Left lung (tissue), 10 donors: Measurements from ENCODE around the gene TMEM170A. TPM values are rescaled to one million over a fixed set of nuclear protein-coding genes. Genes with fewer than 3 reads are reported as not detected.

Experiments
- ATAC-seq: fragments of 200-7000 bp; cut with Tn5 transposase; one replicate; pipeline ENCODE4 v1.9.1; 2020; ENCODE audit warnings: moderate library complexity
- DNase-seq, 4 donors: peaks; one replicate each; pipeline ENCODE4 v3.0.0-alpha.2; 2013 to 2020
- H3K27ac ChIP-seq, 2 donors: fragments of 200-600 bp; sonication (generic) in 1 of 2; one replicate each; pipeline versions ENCODE4 v1.5.0 to v1.8.0; 2020 to 2021
- H3K27me3 ChIP-seq, 2 donors: fragments of 200-600 bp; sonication (generic) in 1 of 2; one replicate each; pipeline versions ENCODE4 v1.5.0 to v1.8.0; 2020 to 2021
- H3K36me3 ChIP-seq, 2 donors: fragments of 200-600 bp; sonication (generic) in 1 of 2; one replicate each; pipeline versions ENCODE4 v1.5.0 to v1.8.0; 2020 to 2021
- H3K4me1 ChIP-seq, 2 donors: fragments of 200-600 bp; one replicate each; pipeline ENCODE4 v1.8.0; 2021
- H3K4me3 ChIP-seq, 2 donors: fragments of 200-600 bp; sonication (generic) in 1 of 2; one replicate each; pipeline versions ENCODE4 v1.5.0 to v1.8.0; 2020 to 2021; ENCODE audit warnings: mild to moderate bottlenecking in 1 of 2
- H3K9me3 ChIP-seq, 2 donors: fragments of 200-600 bp; sonication (generic) in 1 of 2; one replicate each; pipeline versions ENCODE4 v1.5.0 to v1.8.0; 2020 to 2021
- intact Hi-C, 2 donors: fragments of 100-400 bp; cut with DNase I; formaldehyde crosslinking; loops; one replicate each; pipeline versions ENCODE4 v1.11.2 to v1.14.2; 2022
- polyA plus RNA-seq, 6 donors: library from polyadenylated mRNA; unstranded; fragments of 120-200 nt; gene quantifications; one replicate each; pipeline ENCODE4 v1.2.1, GENCODE V29; 2013; ENCODE audit not compliant: insufficient read length in 6 of 6
- total RNA-seq, 2 donors: library from RNA; stranded (reverse); fragmentation: NEBNext Ultra II Directional; extraction: Animal tissue kit (Norgen Biotek cat#: 25700); gene quantifications; one replicate each; pipeline ENCODE4 v1.2.1, GENCODE V29; 2021
- TF ChIP-seq, protein P1 (sequence below), 2 donors: fragments of 200-600 bp; sonication (generic) in 1 of 2; IDR thresholded peaks; one replicate each; pipeline versions ENCODE4 v1.5.0 to v1.8.0; 2021; ENCODE audit warnings: antibody characterized with exemption in 2 of 2
- donor health status: DM: no; HTN: yes; CAD: no.
- donor health status: DM: no; HTN: no; CAD: no.

Gene TMEM170A
- total and polyA plus RNA-seq, 8 donors, result 20.2 to 40.1 (median 34.8) TPM

DNA sequence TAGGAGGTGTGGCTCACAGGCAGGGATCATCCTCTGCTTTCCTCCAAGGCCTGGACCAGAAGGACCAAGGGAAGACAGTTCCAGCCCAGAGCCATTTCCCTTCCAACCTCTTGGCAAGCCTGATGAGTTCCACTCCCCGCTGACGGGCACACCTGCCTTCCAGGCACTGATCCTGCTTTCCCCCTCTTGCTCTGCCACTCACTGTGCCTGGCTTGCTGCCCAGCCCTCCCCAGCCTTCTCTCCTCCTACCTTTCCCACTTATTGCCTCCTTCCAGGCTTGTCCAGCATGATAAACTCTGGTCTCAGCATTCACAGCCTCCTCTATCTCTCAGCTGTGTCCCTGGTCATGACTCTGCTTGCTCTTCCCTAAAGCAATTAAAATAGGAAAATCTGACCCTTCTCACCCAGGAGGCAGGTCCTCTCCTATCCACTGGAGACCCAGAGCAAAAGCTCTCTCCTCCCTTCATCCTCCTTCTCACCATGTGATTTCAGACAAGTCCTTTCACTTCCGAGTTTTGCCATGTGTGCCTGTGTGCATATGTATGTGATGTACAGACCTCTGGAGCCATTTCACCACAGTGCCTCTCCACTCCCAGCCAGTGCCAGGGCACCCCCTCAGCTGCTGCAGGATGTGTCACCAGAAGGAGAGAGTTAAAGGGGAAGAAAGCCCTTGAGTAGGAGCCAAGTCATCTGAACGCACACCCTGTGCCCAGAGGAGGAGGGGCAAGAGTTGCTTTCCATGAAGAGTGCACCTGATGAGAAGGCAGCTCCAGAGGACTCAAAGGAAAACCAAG, 13.4 kb upstream of the TMEM170A start:
- Histone ChIP-seq H3K4me1 (no peaks in the 10 kb centered on the region), H3K27me3 (no peaks in the 10 kb centered on the region), H3K9me3 (no peaks in the 10 kb centered on the region), H3K4me3 (no peak overlapping the region), H3K36me3 (no peaks in the 10 kb centered on the region), H3K27ac (no peak overlapping the region)
- intact Hi-C loops, result loop anchor here in 1 of 2 donors (10.0 kb wide), 1 partner anchor 277 kb away; no protein-coding TSS in a partner anchor
- DNase-seq, result peak in 2 of 4 donors; percentile 51 to 59
- TF ChIP-seq, protein P1, sequence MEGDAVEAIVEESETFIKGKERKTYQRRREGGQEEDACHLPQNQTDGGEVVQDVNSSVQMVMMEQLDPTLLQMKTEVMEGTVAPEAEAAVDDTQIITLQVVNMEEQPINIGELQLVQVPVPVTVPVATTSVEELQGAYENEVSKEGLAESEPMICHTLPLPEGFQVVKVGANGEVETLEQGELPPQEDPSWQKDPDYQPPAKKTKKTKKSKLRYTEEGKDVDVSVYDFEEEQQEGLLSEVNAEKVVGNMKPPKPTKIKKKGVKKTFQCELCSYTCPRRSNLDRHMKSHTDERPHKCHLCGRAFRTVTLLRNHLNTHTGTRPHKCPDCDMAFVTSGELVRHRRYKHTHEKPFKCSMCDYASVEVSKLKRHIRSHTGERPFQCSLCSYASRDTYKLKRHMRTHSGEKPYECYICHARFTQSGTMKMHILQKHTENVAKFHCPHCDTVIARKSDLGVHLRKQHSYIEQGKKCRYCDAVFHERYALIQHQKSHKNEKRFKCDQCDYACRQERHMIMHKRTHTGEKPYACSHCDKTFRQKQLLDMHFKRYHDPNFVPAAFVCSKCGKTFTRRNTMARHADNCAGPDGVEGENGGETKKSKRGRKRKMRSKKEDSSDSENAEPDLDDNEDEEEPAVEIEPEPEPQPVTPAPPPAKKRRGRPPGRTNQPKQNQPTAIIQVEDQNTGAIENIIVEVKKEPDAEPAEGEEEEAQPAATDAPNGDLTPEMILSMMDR (IDR thresholded peaks at IDR 0.05), result no peak
- peak; percentile 76 for ATAC-seq

DNA sequence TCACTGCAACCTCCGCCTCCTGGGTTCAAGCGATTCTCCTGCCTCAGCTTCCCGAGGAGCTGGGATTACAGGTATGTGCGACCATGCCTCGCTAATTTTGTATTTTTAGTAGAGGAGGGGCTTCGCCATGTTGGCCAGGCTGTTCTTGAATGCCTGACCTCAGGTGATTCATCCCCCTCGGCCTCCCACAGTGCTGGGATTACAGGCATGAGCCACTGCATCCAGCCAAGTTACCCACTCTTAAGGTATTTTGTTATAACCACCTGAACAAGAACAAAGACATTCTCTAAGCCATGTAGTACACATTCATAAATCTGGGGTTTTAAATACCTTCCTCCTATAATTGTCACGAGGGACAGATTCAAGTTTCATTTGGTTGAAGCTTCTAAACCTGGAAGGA, 12.3 kb upstream of the TMEM170A start:
- H3K4me3 ChIP-seq, result no peak overlapping the region
- H3K36me3 ChIP-seq, result no peaks in the 10 kb centered on the region
- no peaks in the 10 kb centered on the region for H3K27me3 ChIP-seq
- intact Hi-C loops, result loop anchor here in 1 of 2 donors (10.0 kb wide), 1 partner anchor 278 kb away; no protein-coding TSS in a partner anchor
- ATAC-seq, result no peak
- no peaks in the 10 kb centered on the region for H3K9me3 ChIP-seq
- TF ChIP-seq, protein P1 (IDR thresholded peaks at IDR 0.05), result no peak
- no peaks in the 10 kb centered on the region for H3K4me1 ChIP-seq
- DNase-seq, result no peak
- H3K27ac ChIP-seq, result no peak overlapping the region

DNA sequence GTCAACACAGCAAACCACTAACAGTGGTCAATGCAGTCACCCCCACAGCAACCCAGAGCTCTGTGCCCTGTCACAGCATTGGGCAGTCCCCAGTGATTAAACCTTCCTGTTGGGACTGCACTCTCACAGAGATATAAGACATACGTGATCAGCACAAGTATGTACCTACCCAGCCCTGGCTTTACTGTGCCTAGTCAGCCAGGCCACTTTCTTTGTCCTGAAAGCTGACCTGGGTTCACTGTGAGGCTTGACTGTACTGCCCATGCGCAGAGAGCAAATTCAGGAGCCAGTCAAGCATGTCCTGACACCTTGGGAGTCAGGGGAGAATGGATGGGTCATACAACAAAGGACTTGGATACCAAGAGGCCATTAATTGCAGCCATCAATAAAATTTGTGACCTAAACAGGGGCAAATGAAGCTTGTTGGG, 10.9 kb upstream of the TMEM170A start:
- H3K9me3 ChIP-seq, result no peaks in the 10 kb centered on the region
- H3K27ac ChIP-seq, result no peak overlapping the region
- H3K4me1 ChIP-seq, result no peaks in the 10 kb centered on the region
- peak in 1 of 4 donors; percentile 2 for DNase-seq
- intact Hi-C loops, result loop anchor here in 1 of 2 donors (10.0 kb wide), 1 partner anchor 279 kb away; no protein-coding TSS in a partner anchor
- ATAC-seq, result no peak
- H3K27me3 ChIP-seq, result no peaks in the 10 kb centered on the region
- H3K4me3 ChIP-seq, result no peak overlapping the region
- H3K36me3 ChIP-seq, result no peaks in the 10 kb centered on the region
- TF ChIP-seq, protein P1 (IDR thresholded peaks at IDR 0.05), result no peak

DNA sequence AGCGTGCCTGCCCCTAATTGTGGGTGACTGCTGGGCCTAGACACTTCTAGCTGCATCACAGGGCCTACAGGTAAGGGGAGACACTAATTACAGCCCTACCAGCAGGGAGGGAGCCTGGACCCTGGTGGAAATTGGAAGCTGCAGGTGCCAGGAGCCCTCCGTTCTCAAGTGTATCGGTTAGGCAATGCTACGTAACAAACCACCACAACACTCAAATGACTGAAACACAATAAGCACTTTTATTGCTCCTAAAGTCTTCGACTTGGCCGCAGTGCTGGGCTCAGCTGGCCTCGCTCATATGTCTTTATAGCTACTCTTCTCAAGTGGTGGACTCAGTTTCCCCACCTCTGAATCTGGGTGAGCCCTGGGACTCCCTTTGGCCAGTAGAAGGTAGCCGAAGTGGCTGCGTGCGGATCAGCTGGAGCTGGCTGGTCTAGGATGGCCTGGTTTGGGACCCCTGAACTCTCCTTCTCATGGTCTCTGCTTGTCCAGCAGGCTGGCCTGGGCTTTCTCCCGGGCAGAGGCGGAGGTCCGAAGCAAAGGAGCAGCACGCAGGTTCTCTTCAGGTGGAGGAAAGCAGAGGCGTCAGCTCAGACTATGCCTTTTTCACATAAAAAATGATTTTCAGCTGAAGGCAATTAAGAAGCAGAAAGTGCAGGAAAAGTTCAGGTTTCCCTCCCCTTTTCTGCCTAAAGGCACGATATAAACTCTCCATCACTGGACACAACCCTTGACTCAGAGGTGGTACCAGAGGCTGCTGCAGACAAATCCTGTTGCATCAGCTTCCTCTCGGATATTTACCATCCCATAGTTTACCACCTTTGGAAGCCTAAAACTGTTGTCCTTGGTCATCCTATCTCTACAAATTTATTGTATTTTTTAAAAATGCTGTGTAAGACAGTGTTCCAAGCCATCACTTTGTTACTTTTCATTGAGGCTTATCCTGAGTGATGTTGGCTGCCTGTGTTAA, 8.7 kb upstream of the TMEM170A start:
- no peaks in the 10 kb centered on the region for H3K9me3 ChIP-seq
- peak in 1 of 4 donors; percentile 52 for DNase-seq
- H3K27ac ChIP-seq, result no peak overlapping the region
- TF ChIP-seq, protein P1 (IDR thresholded peaks at IDR 0.05), result no peak
- H3K4me3 ChIP-seq, result no peak overlapping the region
- no peaks in the 10 kb centered on the region for H3K36me3 ChIP-seq
- no peaks in the 10 kb centered on the region for H3K27me3 ChIP-seq
- intact Hi-C loops, result loop anchor here in 1 of 2 donors (10.0 kb wide), 1 partner anchor 282 kb away; no protein-coding TSS in a partner anchor
- no peaks in the 10 kb centered on the region for H3K4me1 ChIP-seq
- ATAC-seq, result no peak
